Mammary epithelial cell (primary cell): ENCODE data around the gene RUFY1.

Source experiments
- CTCF ChIP-seq, 2 donors: IDR thresholded peaks in 1 of 2; conservative IDR thresholded peaks in 1 of 2; 2 replicates each; pipeline ENCODE4 v1.5.1; 2011 to 2012; ENCODE audit warnings: inconsistent platforms in 2 of 2, low read length in 2 of 2, mild to moderate bottlenecking in 2 of 2, control low read depth in 1 of 2, low read depth in 1 of 2; ENCODE audit not compliant: insufficient read depth in 1 of 2; ENCODE audit errors: extremely low read depth in 1 of 2
- EZH2 ChIP-seq: IDR thresholded peaks from 2 replicates; pipeline ENCODE4 v1.6.1; 2012; ENCODE audit warnings: low read length, inconsistent platforms, borderline replicate concordance

GRCh38 chr5:179608131-179608581, 57.8 kb downstream of the RUFY1 start:
- no peak for TF ChIP-seq CTCF (conservative IDR thresholded peaks at IDR 0.05 in 1 of 2, IDR thresholded peaks at IDR 0.05 in 1 of 2; ENCODE audit: extremely low read depth in 1 of 2, insufficient read depth in 1 of 2, low read depth in 1 of 2, low read length in 2 of 2)
- TF ChIP-seq EZH2 = no peak
